PFSK-1 (cell line): ENCODE measurements around the gene CDCA7.

ENCODE experiments used
- FOXP2 ChIP-seq: optimal IDR thresholded peaks from 2 replicates; pipeline ENCODE3; 2011; ENCODE audit warnings: borderline replicate concordance, control low read depth, inconsistent platforms; ENCODE audit not compliant: insufficient read depth; ENCODE audit errors: extremely low read length, extremely low read depth
- POLR2AphosphoS5 ChIP-seq: IDR thresholded peaks from 2 replicates; pipeline ENCODE4 v1.6.1; 2012; ENCODE audit warnings: low read depth, mild to moderate bottlenecking, control low read depth, low read length, moderate library complexity
- SIN3A ChIP-seq: IDR thresholded peaks from 2 replicates; pipeline ENCODE4 v1.6.1; 2012; ENCODE audit warnings: mild to moderate bottlenecking, low read length, moderate library complexity, borderline replicate concordance; ENCODE audit not compliant: insufficient read depth
- TAF1 ChIP-seq: IDR thresholded peaks from 2 replicates; pipeline ENCODE4 v1.6.1; 2012; ENCODE audit warnings: low read length, control low read depth, borderline replicate concordance; ENCODE audit not compliant: insufficient read depth
- TF ChIP-seq, protein P1 (sequence below), 2 experiments: IDR thresholded peaks; 2 replicates each; pipeline versions ENCODE4 v1.6.1 to v1.8.0; 2011 to 2012; ENCODE audit warnings: low read depth in 2 of 2, low read length in 2 of 2, control low read depth in 1 of 2, inconsistent platforms in 1 of 2, mild to moderate bottlenecking in 1 of 2, moderate library complexity in 1 of 2; ENCODE audit not compliant: insufficient read depth in 1 of 2

The CDCA7 gene

DNA sequence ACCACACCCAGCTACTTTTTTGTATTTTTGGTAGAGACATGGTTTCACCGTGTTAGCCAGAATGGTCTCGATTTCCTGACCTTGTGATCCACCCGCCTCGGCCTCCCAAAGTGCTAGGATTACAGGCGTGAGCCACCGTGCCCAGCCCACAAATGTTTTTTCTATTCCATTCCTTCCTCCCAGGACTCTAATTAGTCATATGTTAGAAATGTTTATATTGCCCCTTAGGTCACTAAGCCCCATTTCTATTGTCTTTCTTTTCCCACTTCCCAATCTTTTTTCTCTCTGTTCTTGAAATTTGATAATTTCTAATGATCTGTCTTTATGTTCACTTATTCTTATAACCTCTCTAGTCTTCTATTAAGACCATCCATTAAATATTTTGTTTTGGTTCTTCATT, 31.3 kb upstream of the CDCA7 start:
- TF ChIP-seq, protein P1, sequence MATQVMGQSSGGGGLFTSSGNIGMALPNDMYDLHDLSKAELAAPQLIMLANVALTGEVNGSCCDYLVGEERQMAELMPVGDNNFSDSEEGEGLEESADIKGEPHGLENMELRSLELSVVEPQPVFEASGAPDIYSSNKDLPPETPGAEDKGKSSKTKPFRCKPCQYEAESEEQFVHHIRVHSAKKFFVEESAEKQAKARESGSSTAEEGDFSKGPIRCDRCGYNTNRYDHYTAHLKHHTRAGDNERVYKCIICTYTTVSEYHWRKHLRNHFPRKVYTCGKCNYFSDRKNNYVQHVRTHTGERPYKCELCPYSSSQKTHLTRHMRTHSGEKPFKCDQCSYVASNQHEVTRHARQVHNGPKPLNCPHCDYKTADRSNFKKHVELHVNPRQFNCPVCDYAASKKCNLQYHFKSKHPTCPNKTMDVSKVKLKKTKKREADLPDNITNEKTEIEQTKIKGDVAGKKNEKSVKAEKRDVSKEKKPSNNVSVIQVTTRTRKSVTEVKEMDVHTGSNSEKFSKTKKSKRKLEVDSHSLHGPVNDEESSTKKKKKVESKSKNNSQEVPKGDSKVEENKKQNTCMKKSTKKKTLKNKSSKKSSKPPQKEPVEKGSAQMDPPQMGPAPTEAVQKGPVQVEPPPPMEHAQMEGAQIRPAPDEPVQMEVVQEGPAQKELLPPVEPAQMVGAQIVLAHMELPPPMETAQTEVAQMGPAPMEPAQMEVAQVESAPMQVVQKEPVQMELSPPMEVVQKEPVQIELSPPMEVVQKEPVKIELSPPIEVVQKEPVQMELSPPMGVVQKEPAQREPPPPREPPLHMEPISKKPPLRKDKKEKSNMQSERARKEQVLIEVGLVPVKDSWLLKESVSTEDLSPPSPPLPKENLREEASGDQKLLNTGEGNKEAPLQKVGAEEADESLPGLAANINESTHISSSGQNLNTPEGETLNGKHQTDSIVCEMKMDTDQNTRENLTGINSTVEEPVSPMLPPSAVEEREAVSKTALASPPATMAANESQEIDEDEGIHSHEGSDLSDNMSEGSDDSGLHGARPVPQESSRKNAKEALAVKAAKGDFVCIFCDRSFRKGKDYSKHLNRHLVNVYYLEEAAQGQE (IDR thresholded peaks at IDR 0.05; ENCODE audit: insufficient read depth in 1 of 2, low read depth in 2 of 2, low read length in 2 of 2) = no peak
- no peak for TF ChIP-seq FOXP2
- no peak for TF ChIP-seq SIN3A
- no peak for TF ChIP-seq POLR2AphosphoS5
- TF ChIP-seq TAF1 = no peak

DNA sequence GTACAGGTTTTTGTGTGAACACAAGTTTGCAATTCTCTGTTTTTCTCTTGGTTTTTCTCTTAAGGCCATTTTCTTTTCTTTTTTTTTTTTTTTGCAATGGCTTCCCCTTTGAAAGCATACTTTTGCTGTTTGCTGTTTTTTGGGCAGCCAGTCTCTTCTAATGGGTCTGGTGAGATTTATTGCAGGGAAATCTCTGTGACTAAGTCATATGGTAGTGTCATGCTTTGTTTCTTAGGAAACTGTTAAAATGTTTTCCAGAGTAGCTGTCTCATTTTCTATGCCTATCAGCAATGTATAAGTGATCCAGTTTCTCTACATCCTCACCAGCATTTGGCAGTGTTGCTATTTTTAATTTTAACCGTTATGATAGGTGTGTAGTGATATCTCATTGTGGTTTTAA, 27.9 kb upstream of the CDCA7 start:
- TF ChIP-seq POLR2AphosphoS5 = no peak
- no peak for TF ChIP-seq TAF1
- TF ChIP-seq SIN3A = no peak
- TF ChIP-seq, protein P1 (IDR thresholded peaks at IDR 0.05; ENCODE audit: insufficient read depth in 1 of 2, low read depth in 2 of 2, low read length in 2 of 2) = no peak
- no peak for TF ChIP-seq FOXP2

DNA sequence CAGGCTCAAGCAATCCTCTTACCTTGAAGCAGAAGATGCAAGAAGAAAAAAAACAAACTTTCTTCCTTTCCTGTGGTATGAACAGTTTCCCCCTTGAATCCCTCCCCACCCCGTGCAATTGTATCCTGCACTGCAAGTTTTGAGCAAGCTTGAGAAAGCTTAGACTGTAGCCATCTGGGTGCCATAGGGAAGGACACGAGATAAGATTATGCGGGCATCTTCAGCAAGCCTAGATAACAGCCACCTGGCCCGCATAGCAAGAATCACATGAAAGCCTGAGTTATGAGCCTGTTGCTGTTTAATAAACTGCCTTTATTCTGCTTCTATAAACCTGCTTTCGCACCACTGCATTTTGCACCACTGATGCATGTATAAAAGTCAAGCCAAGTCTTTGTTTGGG, 27.3 kb upstream of the CDCA7 start:
- TF ChIP-seq TAF1 (no peak), POLR2AphosphoS5 (no peak), SIN3A (no peak), FOXP2 (no peak)
- TF ChIP-seq, protein P1 (IDR thresholded peaks at IDR 0.05; ENCODE audit: insufficient read depth in 1 of 2, low read depth in 2 of 2, low read length in 2 of 2) = no peak

DNA sequence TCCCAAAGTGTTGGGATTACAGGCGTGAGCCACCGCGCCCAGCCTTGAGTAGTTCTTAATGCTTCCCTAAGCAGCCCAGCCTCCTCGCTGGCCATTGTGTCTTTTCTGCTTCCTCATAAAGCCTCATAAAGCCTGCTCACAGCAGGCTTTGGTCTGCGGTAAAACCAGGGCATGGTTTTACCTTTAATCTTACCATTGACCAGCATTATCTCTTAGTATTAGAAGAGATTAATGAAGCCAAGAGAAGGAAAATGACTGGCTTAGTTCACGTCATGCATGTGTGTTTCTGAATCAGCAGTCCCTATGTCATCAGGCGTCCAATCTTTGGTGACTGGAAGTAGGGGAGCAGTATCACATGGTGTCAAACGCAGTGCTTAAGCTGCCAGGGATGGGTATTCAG, 14.9 kb upstream of the CDCA7 start:
- TF ChIP-seq POLR2AphosphoS5 (no peak), FOXP2 (no peak)

DNA sequence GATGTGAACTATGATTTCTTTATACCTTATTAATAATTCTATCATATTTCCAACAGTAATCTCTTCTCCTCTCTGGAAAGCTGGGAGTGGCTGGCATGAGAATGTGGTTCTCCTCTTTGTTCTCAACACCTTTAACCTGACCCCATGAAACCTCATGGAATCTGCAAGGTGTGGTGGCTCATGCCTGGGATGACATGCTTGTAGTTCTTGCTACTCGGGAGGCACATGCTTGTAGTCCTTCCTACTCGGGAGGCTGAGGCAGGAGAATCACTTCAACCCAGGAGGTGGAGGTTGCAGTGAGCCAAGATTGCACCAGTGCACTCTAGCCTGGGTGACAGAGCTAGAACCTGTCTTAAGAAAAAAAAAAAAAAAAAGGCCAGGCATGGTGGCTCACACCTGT, 10.8 kb upstream of the CDCA7 start:
- TF ChIP-seq FOXP2 = no peak
- TF ChIP-seq TAF1 = no peak
- TF ChIP-seq, protein P1 (IDR thresholded peaks at IDR 0.05; ENCODE audit: insufficient read depth in 1 of 2, low read depth in 2 of 2, low read length in 2 of 2) = no peak
- TF ChIP-seq SIN3A = no peak
- no peak for TF ChIP-seq POLR2AphosphoS5
